ENCODE measurements around the gene TMTC1. TPM values are rescaled to one million over a fixed set of nuclear protein-coding genes. Genes with fewer than 3 reads are reported as not detected.

Gene TMTC1
- total and polyA plus RNA-seq, 4 donors = 3.0 to 33.6 (median 6.0) TPM

GRCh38 chr12:29702222-29702621 is 81.5 kb downstream of the TMTC1 start:
- Histone ChIP-seq H3K36me3 (ENCODE audit: control insufficient read depth in 4 of 4, insufficient read depth in 4 of 4, low read length in 4 of 4) (peaks cover 0 to 1% (median 0%) of the 10 kb centered on the region in 4 donors), H3K27ac (ENCODE audit: low read depth in 1 of 2, low read length in 1 of 2) (no peak overlapping the region), H3K4me1 (ENCODE audit: control insufficient read depth in 5 of 5, insufficient read depth in 5 of 5, low read length in 5 of 5) (peaks cover 0 to 2% (median 0%) of the 10 kb centered on the region in 5 donors), H3K4me3 (no peak overlapping the region), H3K27me3 (ENCODE audit: control insufficient read depth in 3 of 3, insufficient read depth in 3 of 3, low read length in 2 of 3) (no peaks in the 10 kb centered on the region), H3K9me3 (ENCODE audit: control insufficient read depth in 4 of 4, insufficient read depth in 3 of 4, low read length in 3 of 4) (no peaks in the 10 kb centered on the region), H3K9ac (ENCODE audit: insufficient read depth in 1 of 2, low read length in 2 of 2) (no peak overlapping the region)
- no peak for ATAC-seq (ENCODE audit: insufficient read depth, low FRiP score)
- no peak for DNase-seq
- 88 to 91% methylated on average over 5 of the region's 5 CpGs for WGBS, 2 donors
- TF ChIP-seq CTCF (IDR thresholded peaks at IDR 0.05; ENCODE audit: control extremely low read depth, extremely low read depth) = no peak

- no peak overlapping the region for H3K4me3 ChIP-seq
- no peak for TF ChIP-seq CTCF (IDR thresholded peaks at IDR 0.05; ENCODE audit: control extremely low read depth, extremely low read depth)
- H3K36me3 ChIP-seq (ENCODE audit: control insufficient read depth in 4 of 4, insufficient read depth in 4 of 4, low read length in 4 of 4) = peaks cover 0 to 1% (median 0%) of the 10 kb centered on the region in 4 donors
- 69 to 71% methylated on average over 6 of the region's 6 CpGs for WGBS, 2 donors
- no peak overlapping the region for H3K27ac ChIP-seq (ENCODE audit: low read depth in 1 of 2, low read length in 1 of 2)
- no peak overlapping the region for H3K9ac ChIP-seq (ENCODE audit: insufficient read depth in 1 of 2, low read length in 2 of 2)
- H3K4me1 ChIP-seq (ENCODE audit: control insufficient read depth in 5 of 5, insufficient read depth in 5 of 5, low read length in 5 of 5) = peaks cover 0 to 2% (median 0%) of the 10 kb centered on the region in 5 donors
- no peak for DNase-seq
- H3K27me3 ChIP-seq (ENCODE audit: control insufficient read depth in 3 of 3, insufficient read depth in 3 of 3, low read length in 2 of 3) = no peaks in the 10 kb centered on the region
- ATAC-seq (ENCODE audit: insufficient read depth, low FRiP score) = no peak
- no peaks in the 10 kb centered on the region for H3K9me3 ChIP-seq (ENCODE audit: control insufficient read depth in 4 of 4, insufficient read depth in 3 of 4, low read length in 3 of 4)
Measured at GRCh38 chr12:29700761-29701481, 82.8 kb downstream of the TMTC1 start.

GRCh38 chr12:29698756-29699155 is 85.0 kb downstream of the TMTC1 start:
- H3K27me3 ChIP-seq (ENCODE audit: control insufficient read depth in 3 of 3, insufficient read depth in 3 of 3, low read length in 2 of 3) = no peaks in the 10 kb centered on the region
- H3K9ac ChIP-seq (ENCODE audit: insufficient read depth in 1 of 2, low read length in 2 of 2) = no peak overlapping the region
- H3K9me3 ChIP-seq (ENCODE audit: control insufficient read depth in 4 of 4, insufficient read depth in 3 of 4, low read length in 3 of 4) = no peaks in the 10 kb centered on the region
- no peak for DNase-seq
- ATAC-seq (ENCODE audit: insufficient read depth, low FRiP score) = no peak
- TF ChIP-seq CTCF (IDR thresholded peaks at IDR 0.05; ENCODE audit: control extremely low read depth, extremely low read depth) = no peak
- no peak overlapping the region for H3K4me3 ChIP-seq
- H3K36me3 ChIP-seq (ENCODE audit: control insufficient read depth in 4 of 4, insufficient read depth in 4 of 4, low read length in 4 of 4) = peaks cover 0 to 1% (median 0%) of the 10 kb centered on the region in 4 donors
- H3K4me1 ChIP-seq (ENCODE audit: control insufficient read depth in 5 of 5, insufficient read depth in 5 of 5, low read length in 5 of 5) = peaks cover 0 to 3% (median 0%) of the 10 kb centered on the region in 5 donors
- 21 to 37% methylated on average over 1 of the region's 1 CpG for WGBS, 2 donors
- H3K27ac ChIP-seq (ENCODE audit: low read depth in 1 of 2, low read length in 1 of 2) = no peak overlapping the region
